Activated CD4-positive, CD25-positive, alpha-beta regulatory T cell treated with anti-CD3 and anti-CD28 coated beads, Interleukin-2, amount 50 U/mL, for 24 hours (primary cell): ENCODE data around the gene CFAP210.
"Not testable (repeated sequence)": the region's sequence is repeated elsewhere in the genome, so short reads cannot be mapped to it uniquely, and the experiment has no call there.

Source experiments
- ATAC-seq, 2 donors: fragments of 150-1000 bp; cut with Tn5 transposase; one replicate each; pipeline ENCODE4 v1.10.0; 2021; ENCODE audit warnings: mild to moderate bottlenecking in 1 of 2, moderate library complexity in 1 of 2

The CFAP210 gene

GRCh38 chr2:169670937-169671336 lies 23.3 kb downstream of the CFAP210 start:
- ATAC-seq: no peak

DNA sequence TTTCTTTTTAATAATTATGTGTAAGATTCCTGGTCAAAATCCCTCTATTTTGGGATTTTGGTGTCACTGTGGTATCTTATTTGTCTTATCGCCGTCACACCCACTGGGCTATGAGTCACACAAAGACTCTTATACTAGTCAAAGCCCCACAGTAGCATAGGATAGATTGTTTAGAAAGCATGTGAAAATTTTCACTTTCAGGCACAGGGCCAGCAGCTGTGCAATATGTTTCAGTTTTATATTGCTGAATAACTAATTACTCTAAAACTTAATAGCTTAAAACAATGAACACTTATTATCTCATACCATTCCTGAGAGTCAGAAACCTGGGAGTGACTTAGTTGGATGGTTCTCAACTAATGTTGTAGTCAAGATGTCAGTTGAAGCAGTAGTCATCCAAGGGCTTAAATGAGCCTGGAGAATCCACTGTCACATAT lies 24.0 kb downstream of the CFAP210 start:
- no peak for ATAC-seq

DNA sequence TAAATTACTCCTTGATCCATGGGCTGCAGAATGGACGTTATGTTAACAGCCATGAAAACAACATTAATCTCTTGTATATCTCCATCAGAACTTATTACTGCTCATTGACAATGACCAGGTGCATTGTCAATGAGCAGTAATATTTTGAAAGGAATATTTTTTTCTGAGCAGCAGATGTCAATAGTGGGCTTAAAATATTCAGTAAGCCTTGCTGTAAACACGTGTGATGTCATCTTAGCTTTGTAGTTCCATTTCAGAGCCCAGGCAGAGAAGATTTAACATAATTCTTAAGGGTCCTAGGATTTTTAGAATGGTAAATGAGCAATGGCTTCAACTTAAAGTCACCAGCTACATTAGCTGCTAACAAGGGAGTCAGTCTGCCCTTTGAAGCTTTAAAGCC lies 26.6 kb downstream of the CFAP210 start:
- ATAC-seq: no peak

GRCh38 chr2:169664978-169665930 lies 29.0 kb downstream of the CFAP210 start:
- no peak for ATAC-seq

DNA sequence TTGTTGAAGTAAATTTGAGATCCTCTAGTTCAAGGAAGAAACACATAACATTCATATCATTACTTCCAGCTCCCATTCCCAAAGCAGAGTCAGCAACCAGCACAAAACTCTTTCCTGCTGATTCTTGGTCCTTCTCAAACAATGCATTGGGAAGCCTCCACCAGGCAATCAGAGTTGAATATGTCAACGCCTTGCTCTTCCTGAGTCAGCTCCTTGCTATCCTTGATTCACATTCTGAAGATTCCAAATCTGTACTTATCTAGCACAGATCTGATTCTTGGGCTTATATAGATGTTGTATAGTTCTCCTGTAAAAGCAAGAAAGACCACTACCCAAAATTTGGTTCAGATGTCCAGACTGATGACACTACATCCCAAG lies 29.6 kb downstream of the CFAP210 start:
- no peak for ATAC-seq

GRCh38 chr2:169663247-169663646 lies 31.0 kb downstream of the CFAP210 start:
- ATAC-seq: no peak

DNA sequence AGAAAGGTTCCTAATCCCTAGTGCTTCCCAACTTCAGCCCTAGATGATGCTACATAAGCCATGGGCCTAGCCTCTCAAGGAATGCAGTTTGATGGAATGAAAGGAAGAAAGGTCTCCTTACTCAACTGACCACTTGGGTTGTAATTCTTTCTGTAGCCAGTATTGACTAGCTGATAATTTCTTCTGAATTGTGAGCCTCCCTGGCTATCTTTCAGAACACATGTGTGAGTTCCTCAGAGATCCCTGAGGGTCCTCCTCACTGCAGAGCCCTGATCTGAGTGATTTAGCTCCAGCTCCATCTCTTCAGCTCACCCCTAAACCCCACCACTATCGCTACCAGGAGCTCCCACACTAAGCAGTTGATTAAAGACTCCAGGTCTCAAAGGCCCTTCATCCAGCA lies 31.5 kb downstream of the CFAP210 start:
- no peak for ATAC-seq

DNA sequence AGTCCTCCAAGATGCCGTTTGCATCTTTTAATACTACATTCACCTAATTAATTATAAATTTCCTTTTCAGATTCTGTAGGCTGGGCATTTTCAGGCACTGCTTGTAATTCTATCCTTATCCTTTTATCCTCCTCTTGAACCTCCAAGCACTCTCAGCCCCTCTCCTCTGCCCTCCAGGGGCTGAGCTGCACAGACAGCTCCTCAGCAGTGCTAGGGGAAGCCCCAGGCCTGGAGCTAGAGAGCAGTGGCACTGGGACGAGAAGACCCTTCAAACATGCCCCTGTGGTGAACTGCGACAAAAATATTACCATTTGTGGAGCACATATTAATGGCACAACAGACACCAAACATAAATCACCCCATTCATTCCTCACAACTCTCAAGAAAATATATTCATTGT lies 32.9 kb downstream of the CFAP210 start:
- ATAC-seq: no peak

GRCh38 chr2:169659320-169659719 lies 34.9 kb downstream of the CFAP210 start:
- no peak for ATAC-seq

- no peak for ATAC-seq
Observed at GRCh38 chr2:169658877-169659276, 35.3 kb downstream of the CFAP210 start.

- ATAC-seq: no peak
Observed at GRCh38 chr2:169656164-169656563, 38.0 kb downstream of the CFAP210 start.

DNA sequence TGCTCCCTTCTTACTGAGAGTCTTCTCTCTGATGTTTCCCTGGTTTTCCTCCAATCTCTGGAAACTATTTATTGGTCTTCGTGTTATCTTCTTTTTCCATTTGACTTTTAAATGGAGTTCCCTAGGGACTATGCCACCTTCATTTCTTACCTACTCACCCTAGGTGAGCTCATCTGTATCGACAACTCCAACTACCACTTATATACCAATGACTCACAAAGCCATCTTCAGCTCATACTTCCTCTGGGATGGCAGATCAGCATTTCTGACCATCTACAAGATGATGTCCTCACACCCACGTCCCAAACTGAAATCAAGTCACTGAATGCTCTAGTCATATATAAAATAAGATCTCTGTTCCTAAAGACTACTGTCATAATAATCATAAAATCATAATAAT lies 40.6 kb downstream of the CFAP210 start:
- ATAC-seq: no peak

GRCh38 chr2:169649278-169649677 lies 44.9 kb downstream of the CFAP210 start:
- no peak for ATAC-seq

DNA sequence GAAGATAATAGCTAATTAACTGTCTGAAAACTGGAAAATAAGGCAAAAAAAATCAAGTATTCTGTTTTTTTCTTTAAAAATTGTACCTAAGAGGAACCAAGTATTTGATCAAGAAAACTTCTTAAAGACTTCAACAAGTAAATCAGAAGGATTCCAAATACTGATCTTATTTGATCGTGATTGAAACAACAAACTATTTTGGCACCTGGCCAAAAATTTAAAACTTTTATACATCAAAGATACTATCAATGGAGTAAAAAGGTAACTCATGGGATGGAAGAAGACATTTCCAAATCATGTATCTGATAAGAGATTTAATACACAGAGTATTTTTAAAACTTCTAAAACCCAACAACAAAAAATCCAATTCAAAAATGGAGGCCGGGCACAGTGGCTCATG lies 46.7 kb downstream of the CFAP210 start:
- no peak for ATAC-seq

- no peak for ATAC-seq
Observed at GRCh38 chr2:169644173-169644572, 50.0 kb downstream of the CFAP210 start.

GRCh38 chr2:169641464-169641863 lies 52.7 kb downstream of the CFAP210 start:
- ATAC-seq: no peak

GRCh38 chr2:169640104-169640503 lies 54.1 kb downstream of the CFAP210 start:
- ATAC-seq: no peak

DNA sequence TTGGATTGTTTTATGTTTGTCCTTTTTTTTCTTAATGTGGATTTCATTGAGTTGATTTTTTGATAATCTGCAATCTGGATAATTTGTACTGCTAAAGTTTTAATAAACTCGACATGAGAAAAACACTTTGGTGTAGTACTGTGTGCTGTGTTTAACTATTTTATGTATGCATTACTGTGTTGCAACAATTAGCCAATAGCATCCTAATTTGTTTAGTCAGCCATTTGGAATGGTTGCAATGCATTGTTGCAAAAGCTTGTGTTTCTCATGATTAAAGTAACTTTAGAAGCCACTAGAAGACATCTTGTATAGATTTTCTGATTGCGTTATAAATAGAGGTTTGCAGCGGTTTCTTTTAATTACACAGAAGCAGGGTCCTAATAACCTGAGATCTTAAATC lies 56.6 kb downstream of the CFAP210 start:
- ATAC-seq: no peak

- no peak for ATAC-seq
Observed at GRCh38 chr2:169636440-169637097, 57.6 kb downstream of the CFAP210 start.

- ATAC-seq: no peak
Observed at GRCh38 chr2:169625781-169626180, 68.4 kb downstream of the CFAP210 start.

GRCh38 chr2:169623235-169623634 lies 71.0 kb downstream of the CFAP210 start:
- ATAC-seq: no peak

- ATAC-seq: no peak
Observed at GRCh38 chr2:169620509-169620908, 73.7 kb downstream of the CFAP210 start.

- no peak for ATAC-seq
Observed at GRCh38 chr2:169619946-169620345, 74.3 kb downstream of the CFAP210 start.

DNA sequence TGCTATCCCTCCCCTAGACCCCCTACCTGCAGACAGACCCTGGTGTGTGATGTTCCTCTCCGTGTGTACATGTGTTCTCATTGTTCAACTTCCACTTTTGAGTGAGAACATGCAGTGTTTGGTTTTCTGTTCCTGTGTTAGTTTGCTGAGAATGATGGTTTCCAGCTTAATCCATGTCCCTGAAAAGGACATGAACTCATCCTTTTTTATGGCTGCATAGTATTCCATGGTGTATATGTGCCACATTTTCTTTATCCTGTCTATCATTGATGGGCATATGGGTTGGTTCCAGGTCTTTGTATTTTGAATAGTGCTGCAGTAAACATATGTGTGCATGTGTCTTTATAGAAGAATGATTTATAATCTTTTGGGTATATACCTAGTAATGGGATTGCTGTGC lies 78.2 kb downstream of the CFAP210 start:
- ATAC-seq: not testable (repeated sequence)
